Measurements from ENCODE around the gene F12.

DNA sequence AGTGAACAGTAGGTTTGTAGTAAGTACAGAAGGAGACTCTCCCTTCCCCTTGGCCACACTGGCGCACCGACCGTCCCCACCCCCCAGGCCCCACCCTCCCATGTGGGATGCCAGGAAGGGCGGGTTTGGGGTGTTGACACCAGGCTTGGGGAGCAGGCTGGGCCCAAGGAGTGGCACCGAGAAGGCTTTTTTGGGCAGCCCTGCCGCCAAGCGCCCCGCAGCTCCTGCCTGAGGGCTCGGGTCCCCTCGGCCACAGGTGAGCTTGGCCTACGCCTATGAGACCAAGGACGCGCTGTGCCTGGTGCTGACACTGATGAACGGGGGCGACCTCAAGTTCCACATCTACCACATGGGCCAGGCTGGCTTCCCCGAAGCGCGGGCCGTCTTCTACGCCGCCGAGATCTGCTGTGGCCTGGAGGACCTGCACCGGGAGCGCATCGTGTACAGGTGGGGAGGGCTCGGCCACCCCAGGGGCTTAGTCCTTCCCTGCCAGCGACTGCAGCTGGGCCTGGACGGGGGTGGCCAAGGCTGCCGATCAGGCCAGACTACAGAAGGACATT is 24.4 kb upstream of the F12 start:
- TF ChIP-seq, protein P1, sequence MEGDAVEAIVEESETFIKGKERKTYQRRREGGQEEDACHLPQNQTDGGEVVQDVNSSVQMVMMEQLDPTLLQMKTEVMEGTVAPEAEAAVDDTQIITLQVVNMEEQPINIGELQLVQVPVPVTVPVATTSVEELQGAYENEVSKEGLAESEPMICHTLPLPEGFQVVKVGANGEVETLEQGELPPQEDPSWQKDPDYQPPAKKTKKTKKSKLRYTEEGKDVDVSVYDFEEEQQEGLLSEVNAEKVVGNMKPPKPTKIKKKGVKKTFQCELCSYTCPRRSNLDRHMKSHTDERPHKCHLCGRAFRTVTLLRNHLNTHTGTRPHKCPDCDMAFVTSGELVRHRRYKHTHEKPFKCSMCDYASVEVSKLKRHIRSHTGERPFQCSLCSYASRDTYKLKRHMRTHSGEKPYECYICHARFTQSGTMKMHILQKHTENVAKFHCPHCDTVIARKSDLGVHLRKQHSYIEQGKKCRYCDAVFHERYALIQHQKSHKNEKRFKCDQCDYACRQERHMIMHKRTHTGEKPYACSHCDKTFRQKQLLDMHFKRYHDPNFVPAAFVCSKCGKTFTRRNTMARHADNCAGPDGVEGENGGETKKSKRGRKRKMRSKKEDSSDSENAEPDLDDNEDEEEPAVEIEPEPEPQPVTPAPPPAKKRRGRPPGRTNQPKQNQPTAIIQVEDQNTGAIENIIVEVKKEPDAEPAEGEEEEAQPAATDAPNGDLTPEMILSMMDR (IDR thresholded peaks at IDR 0.05; ENCODE audit: borderline replicate concordance, extremely low read depth, low read length, poor library complexity, severe bottlenecking), result no peak
- no peak for TF ChIP-seq EZH2 (IDR thresholded peaks at IDR 0.05; ENCODE audit: borderline replicate concordance, low read depth, low read length, severe bottlenecking)
